Upper lobe of left lung (tissue), 6 donors: Measurements from ENCODE around the gene THYN1. TPM values are rescaled to one million over a fixed set of nuclear protein-coding genes. Genes with fewer than 3 reads are reported as not detected.
"Not testable (repeated sequence)": the region's sequence is repeated elsewhere in the genome, so short reads cannot be mapped to it uniquely, and the experiment has no call there.

Experiments
- ATAC-seq, 2 donors: fragments of 200-7000 bp; cut with Tn5 transposase; one replicate each; pipeline ENCODE4 v1.9.1; 2022; ENCODE audit warnings: mild to moderate bottlenecking in 2 of 2, moderate library complexity in 2 of 2; ENCODE audit not compliant: low FRiP score in 2 of 2
- DNase-seq, 2 donors: peaks; one replicate each; pipeline ENCODE4 v3.0.0-alpha.2; 2019 to 2020
- H3K27ac ChIP-seq, 4 donors: fragments of 200-600 bp; sonication (generic); one replicate each; pipeline ENCODE4 v1.5.1; 2016 to 2019
- H3K27me3 ChIP-seq, 4 donors: fragments of 200-600 bp; sonication (generic); one replicate each; pipeline ENCODE4 v1.5.1; 2017 to 2019
- H3K36me3 ChIP-seq, 4 donors: fragments of 200-600 bp; sonication (generic); one replicate each; pipeline ENCODE4 v1.5.1; 2016 to 2019
- H3K4me1 ChIP-seq, 4 donors: fragments of 200-600 bp; sonication (generic); one replicate each; pipeline ENCODE4 v1.5.1; 2018 to 2019
- H3K4me3 ChIP-seq, 4 donors: fragments of 200-600 bp; sonication (generic); one replicate each; pipeline ENCODE4 v1.5.1; 2017 to 2019; ENCODE audit warnings: mild to moderate bottlenecking in 2 of 4, moderate library complexity in 1 of 4
- H3K9me3 ChIP-seq, 4 donors: fragments of 200-600 bp; sonication (generic); one replicate each; pipeline ENCODE4 v1.5.1; 2018 to 2019
- EP300 ChIP-seq, 4 donors: sonication (generic); formaldehyde crosslinking; IDR thresholded peaks; one replicate each; pipeline ENCODE4 v1.5.1; 2017; ENCODE audit warnings: antibody characterized with exemption in 4 of 4, control low read depth in 2 of 4
- POLR2A ChIP-seq, 4 donors: fragments of 450-650 bp; IDR thresholded peaks; one replicate each; pipeline ENCODE4 v1.5.1; 2016 to 2017; ENCODE audit warnings: antibody characterized with exemption in 4 of 4, mild to moderate bottlenecking in 2 of 4
- POLR2AphosphoS5 ChIP-seq, 2 donors: sonication (generic); formaldehyde crosslinking; IDR thresholded peaks; one replicate each; pipeline ENCODE4 v1.5.1; 2017; ENCODE audit warnings: antibody characterized with exemption in 2 of 2
- WGBS, 2 donors: methylation state at CpG; one replicate each; pipeline ENCODE4 v1.1.5; 2017 to 2018; 5-methylcytosine and 5-hydroxymethylcytosine counted together
- total RNA-seq, 6 donors: library from RNA; depleted of rRNA in 4 of 6; stranded (reverse); fragments of >200 nt in 4 of 6; gene quantifications; one replicate each; pipeline versions ENCODE4 v1.1.0 to v1.2.1, GENCODE V29; 2016 to 2021
- TF ChIP-seq, protein P1 (sequence below), 6 experiments: fragments of 450-650 bp in 4 of 6; fragments of 200-600 bp in 2 of 6; sonication (generic) in 2 of 6; IDR thresholded peaks; one replicate each; pipeline ENCODE4 v1.5.1; 2016 to 2019; ENCODE audit warnings: antibody characterized with exemption in 6 of 6
- donor health status: DM: no; HTN: no; CAD: no; lungs with moderate emphysema.
- donor health status: DM: no; HTN: yes; CAD: no; lungs with severe emphysema.

Gene THYN1
- total RNA-seq, 6 donors from 2014 or later: 23.2 to 39.8 (median 34.2) TPM

DNA sequence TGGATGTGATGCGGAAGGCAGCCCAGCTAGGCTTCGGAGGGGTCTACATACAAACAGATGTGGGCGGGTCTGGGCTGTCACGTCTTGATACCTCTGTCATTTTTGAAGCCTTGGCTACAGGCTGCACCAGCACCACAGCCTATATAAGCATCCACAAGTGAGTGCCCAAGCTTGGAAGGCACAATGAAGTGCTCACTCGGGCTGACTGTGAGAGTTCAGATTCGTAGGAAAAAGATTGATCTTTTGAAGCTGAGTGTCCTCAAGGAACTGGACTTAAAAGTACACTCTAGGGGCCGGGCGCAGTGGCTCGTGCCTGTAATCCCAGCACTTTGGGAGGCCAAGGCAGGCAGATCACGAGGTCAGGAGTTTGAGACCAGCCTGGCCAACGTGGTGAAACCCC is 3.9 kb upstream of the THYN1 start:
- peaks cover 12 to 54% (median 30%) of the 10 kb centered on the region in 4 donors for H3K36me3 ChIP-seq

DNA sequence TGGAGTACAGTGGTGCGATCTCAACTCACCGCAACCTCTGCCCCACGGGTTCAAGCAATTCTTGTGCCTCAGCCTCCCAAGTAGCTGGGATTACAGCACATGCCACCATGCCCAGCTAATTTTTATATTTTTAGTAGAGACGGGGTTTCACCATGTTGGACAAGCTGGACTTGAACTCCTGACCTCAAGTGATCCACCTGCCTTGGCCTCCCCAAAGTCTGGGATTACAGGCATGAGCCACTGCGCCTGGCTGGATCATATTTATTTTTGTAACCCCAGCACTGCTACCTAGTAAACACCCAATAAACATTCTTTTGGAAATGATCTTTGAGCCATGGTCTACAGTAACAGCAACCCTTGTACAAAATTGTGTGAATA is 2.0 kb upstream of the THYN1 start:
- H3K27me3 ChIP-seq, ATAC-seq, H3K9me3 ChIP-seq, H3K27ac ChIP-seq, H3K4me3 ChIP-seq, DNase-seq: not testable (repeated sequence)
- peaks cover 4 to 44% (median 19%) of the 10 kb centered on the region in 4 donors for H3K36me3 ChIP-seq
- peaks cover 19 to 30% (median 22%) of the 10 kb centered on the region in 4 donors for H3K4me1 ChIP-seq
- WGBS, 2 donors: 94 to 98% methylated on average over 5 of the region's 5 CpGs

More for the DNA sequence above, 3.9 kb upstream of the THYN1 start:
- Histone ChIP-seq H3K27ac (no peak overlapping the region), H3K4me3 (no peak overlapping the region), H3K27me3 (no peaks in the 10 kb centered on the region), H3K9me3 (no peaks in the 10 kb centered on the region), H3K4me1 (peaks cover 15 to 24% (median 19%) of the 10 kb centered on the region in 4 donors)
- no peak for TF ChIP-seq POLR2A (IDR thresholded peaks at IDR 0.05)
- TF ChIP-seq EP300 (IDR thresholded peaks at IDR 0.05): no peak
- TF ChIP-seq, protein P1, sequence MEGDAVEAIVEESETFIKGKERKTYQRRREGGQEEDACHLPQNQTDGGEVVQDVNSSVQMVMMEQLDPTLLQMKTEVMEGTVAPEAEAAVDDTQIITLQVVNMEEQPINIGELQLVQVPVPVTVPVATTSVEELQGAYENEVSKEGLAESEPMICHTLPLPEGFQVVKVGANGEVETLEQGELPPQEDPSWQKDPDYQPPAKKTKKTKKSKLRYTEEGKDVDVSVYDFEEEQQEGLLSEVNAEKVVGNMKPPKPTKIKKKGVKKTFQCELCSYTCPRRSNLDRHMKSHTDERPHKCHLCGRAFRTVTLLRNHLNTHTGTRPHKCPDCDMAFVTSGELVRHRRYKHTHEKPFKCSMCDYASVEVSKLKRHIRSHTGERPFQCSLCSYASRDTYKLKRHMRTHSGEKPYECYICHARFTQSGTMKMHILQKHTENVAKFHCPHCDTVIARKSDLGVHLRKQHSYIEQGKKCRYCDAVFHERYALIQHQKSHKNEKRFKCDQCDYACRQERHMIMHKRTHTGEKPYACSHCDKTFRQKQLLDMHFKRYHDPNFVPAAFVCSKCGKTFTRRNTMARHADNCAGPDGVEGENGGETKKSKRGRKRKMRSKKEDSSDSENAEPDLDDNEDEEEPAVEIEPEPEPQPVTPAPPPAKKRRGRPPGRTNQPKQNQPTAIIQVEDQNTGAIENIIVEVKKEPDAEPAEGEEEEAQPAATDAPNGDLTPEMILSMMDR (IDR thresholded peaks at IDR 0.05): no peak
- no peak for TF ChIP-seq POLR2AphosphoS5 (IDR thresholded peaks at IDR 0.05)
- ATAC-seq: no peak
- 90 to 97% methylated on average over 11 of the region's 11 CpGs for WGBS, 2 donors
- no peak for DNase-seq

DNA sequence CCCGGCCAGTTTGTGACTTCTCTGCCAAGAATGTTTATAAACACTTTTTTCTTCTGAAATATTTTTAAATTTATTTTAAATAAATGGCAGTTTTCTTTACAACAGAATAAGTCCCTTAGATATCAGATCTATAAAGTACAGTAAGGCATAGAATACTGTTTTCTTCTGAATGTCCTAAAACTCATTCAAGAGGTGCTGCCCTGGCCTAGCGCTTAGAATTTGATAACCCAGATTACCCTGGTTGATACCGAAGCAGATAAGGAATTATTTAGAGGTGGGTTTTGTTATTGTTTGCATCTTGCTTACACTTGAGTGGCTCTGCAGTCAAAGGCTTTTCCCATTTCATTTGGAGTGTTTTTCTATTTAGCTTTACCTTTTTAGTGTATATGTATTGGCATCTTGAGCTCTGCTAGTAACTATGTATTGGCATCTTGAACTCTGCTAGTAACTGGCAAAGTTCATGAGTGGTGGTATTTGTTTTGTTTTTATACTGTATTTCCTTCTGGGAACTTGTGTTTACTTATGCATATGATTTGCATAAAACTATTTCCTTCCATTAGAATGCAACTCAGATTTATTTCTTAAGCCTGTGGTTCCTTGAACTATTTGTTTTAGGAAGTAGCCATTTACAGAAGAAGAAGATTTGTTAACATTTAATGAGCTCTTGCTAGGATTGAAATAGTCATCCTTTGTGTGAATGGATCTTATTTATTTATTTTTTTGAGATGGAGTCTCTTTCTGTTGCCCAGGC is 1.5 kb upstream of the THYN1 start:
- Histone ChIP-seq H3K27me3 (no peaks in the 10 kb centered on the region), H3K4me1 (peaks cover 19 to 30% (median 22%) of the 10 kb centered on the region in 4 donors), H3K36me3 (peaks cover 0 to 44% (median 17%) of the 10 kb centered on the region in 4 donors), H3K4me3 (peak overlapping the region in 3 of 4 donors; percentile 85 to 98 (median 96)), H3K9me3 (no peaks in the 10 kb centered on the region), H3K27ac (no peak overlapping the region)
- DNase-seq: no peak
- ATAC-seq: no peak
- TF ChIP-seq POLR2A (IDR thresholded peaks at IDR 0.05) (no peak), POLR2AphosphoS5 (IDR thresholded peaks at IDR 0.05) (no peak)
- TF ChIP-seq, protein P1 (IDR thresholded peaks at IDR 0.05): no peak
- WGBS, 2 donors: 70 to 71% methylated on average over 3 of the region's 3 CpGs

GRCh38 chr11:134252346-134253187 is 585 bp downstream of the THYN1 start:
- ATAC-seq (peak in 1 of 2 donors; percentile 55), DNase-seq (peak in 1 of 2 donors; percentile 26)
- Histone ChIP-seq H3K4me1 (peaks cover 19 to 30% (median 22%) of the 10 kb centered on the region in 4 donors), H3K36me3 (peaks cover 4 to 44% (median 24%) of the 10 kb centered on the region in 4 donors), H3K27ac (peak overlapping the region in 2 of 4 donors; percentile 86 to 88), H3K4me3 (peak overlapping the region; percentile 85 to 98 (median 90)), H3K9me3 (no peaks in the 10 kb centered on the region), H3K27me3 (no peaks in the 10 kb centered on the region)
- 5 to 7% methylated on average over 27 of the region's 27 CpGs for WGBS, 2 donors
- TF ChIP-seq POLR2AphosphoS5 (IDR thresholded peaks at IDR 0.05) (no peak), EP300 (IDR thresholded peaks at IDR 0.05) (no peak), POLR2A (IDR thresholded peaks at IDR 0.05) (no peak)
- TF ChIP-seq, protein P1 (IDR thresholded peaks at IDR 0.05): no peak

GRCh38 chr11:134250675-134251074 is 2.5 kb downstream of the THYN1 start:
- DNase-seq (no peak), ATAC-seq (no peak)
- peaks cover 19 to 30% (median 22%) of the 10 kb centered on the region in 4 donors for H3K4me1 ChIP-seq
- H3K9me3 ChIP-seq: no peaks in the 10 kb centered on the region
- H3K27me3 ChIP-seq: no peaks in the 10 kb centered on the region
- H3K27ac ChIP-seq: no peak overlapping the region
- 79 to 89% methylated on average over 2 of the region's 2 CpGs for WGBS, 2 donors
- H3K4me3 ChIP-seq: no peak overlapping the region
- TF ChIP-seq, protein P1 (IDR thresholded peaks at IDR 0.05): no peak
- TF ChIP-seq EP300 (IDR thresholded peaks at IDR 0.05) (no peak), POLR2A (IDR thresholded peaks at IDR 0.05) (no peak), POLR2AphosphoS5 (IDR thresholded peaks at IDR 0.05) (no peak)
- peaks cover 4 to 55% (median 38%) of the 10 kb centered on the region in 4 donors for H3K36me3 ChIP-seq
